GM19238 (cell line): ENCODE measurements around the gene OPN1SW.

Experiments
- DNase-seq: peaks from one replicate; pipeline ENCODE4 v3.0.0; 2011; ENCODE audit warnings: low spot score; ENCODE audit not compliant: insufficient read length

OPN1SW gene

GRCh38 chr7:128734890-128735289 lies 40.7 kb downstream of the OPN1SW start:
- DNase-seq: no peak

- DNase-seq: no peak
Measured at GRCh38 chr7:128733278-128733645, 42.3 kb downstream of the OPN1SW start.

- no peak for DNase-seq
Measured at GRCh38 chr7:128732521-128733277, 42.9 kb downstream of the OPN1SW start.

DNA sequence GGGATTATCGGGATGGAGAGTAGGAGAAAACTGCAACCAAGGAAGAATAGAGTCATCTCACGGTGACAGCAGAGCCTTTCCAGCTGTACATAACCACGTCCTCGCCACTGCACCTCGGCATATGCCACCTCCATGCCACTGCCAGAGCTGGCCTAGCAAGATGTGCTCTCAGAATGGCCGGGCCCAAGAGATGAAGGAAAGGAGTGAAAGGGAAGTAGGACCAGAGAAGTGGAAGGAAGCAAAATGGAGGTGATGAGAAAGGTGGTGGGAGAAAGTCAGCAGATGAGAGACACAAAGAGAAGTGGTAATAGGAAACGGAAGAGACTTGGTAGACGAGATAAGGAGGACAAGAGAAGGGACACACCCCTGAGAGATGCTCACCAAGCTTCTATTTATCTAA lies 44.4 kb downstream of the OPN1SW start:
- DNase-seq: no peak

DNA sequence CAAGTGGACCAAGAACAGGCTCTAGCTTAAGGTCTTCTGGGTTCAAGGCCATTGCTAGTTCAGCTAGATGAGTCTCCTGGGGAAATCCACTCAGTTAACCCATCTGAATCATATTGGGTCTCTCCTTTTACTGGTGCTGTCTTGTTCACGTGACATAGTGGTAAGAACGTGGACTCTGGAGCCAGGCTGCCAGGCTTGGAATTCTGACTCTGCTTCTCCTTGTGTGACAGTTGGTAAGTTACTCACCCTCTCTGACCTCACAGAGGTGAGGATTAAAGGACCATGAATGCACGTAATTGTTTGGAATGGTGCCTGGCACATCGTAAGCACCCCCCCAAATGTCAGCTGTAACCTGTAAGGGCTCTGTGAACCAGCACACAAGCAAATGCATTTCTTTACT lies 46.1 kb downstream of the OPN1SW start:
- no peak for DNase-seq

- DNase-seq: no peak
Measured at GRCh38 chr7:128728598-128728997, 47.0 kb downstream of the OPN1SW start.

DNA sequence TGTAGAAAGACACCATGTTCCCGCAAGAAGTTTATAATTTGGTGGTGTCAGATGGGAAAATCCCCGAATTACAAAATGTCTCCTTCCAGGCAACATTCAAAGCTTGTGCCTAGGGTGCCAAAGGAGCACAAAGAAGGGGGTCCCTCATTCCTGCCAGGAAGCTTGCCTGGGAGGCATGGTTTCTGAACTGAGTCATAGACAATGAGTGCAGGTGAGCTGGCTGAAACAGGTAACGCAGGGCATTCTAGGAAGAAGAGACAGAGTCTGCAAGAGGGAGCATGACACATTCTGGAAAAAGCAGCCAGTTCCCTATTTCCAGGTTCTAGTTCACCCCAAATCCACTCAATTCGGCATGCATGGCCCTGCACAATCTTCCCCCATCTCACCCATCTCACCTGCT lies 48.4 kb downstream of the OPN1SW start:
- no peak for DNase-seq

GRCh38 chr7:128726737-128727072 lies 48.9 kb downstream of the OPN1SW start:
- DNase-seq: no peak

- DNase-seq: no peak
Measured at GRCh38 chr7:128726059-128726736, 49.4 kb downstream of the OPN1SW start.

DNA sequence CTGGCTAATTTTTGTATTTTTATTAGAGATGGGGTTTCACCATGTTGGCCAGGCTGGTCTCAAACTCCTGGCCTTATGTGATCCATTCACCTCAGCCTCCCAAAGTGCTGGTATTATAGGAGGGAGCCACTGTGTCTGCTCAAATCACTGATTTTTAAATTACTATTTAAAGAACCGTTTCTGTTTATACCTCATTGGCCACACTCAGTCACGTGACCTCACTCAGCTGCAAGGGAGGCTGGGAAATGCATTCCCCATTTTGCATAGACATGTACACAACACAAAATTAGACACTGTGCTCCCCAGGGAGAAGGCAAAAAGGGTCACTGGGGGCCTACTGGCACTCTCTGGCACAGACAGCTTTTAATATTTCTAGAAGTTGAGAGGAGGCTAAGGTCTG lies 50.1 kb downstream of the OPN1SW start:
- no peak for DNase-seq

DNA sequence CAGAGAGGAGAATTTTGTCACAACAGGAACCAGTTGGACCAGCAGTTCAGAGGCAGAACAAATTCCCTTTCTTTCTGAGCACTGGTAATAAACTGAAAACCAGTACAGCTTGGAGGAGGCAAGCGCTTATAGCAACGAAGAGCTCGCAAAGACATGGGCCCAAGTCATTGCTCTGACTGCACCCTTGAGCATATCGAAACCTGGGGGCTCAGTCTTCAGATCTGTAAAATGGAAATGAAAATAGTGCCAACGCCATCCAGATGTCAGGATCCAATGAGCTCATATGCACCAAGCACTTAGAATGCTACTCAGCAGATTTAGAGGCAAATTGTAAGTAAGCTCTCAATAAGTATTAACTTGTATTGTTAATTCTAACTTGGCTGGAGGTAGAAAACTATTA lies 50.9 kb downstream of the OPN1SW start:
- DNase-seq: no peak
